Parathyroid adenoma (tissue), 2 donors: ENCODE measurements around the gene BTG3.

Source experiments
- H2AFZ ChIP-seq: fragments of 300-600 bp; sonication (generic); one replicate; pipeline ENCODE4 v1.7.0; 2017; ENCODE audit warnings: antibody characterized with exemption, mild to moderate bottlenecking
- H3K27ac ChIP-seq: fragments of 300-600 bp; sonication (generic); one replicate; pipeline ENCODE4 v1.7.0; 2017
- H3K27me3 ChIP-seq: fragments of 300-600 bp; sonication (generic); one replicate; pipeline ENCODE4 v1.7.0; 2017; ENCODE audit warnings: low read length; ENCODE audit not compliant: control insufficient read depth, insufficient read depth
- H3K36me3 ChIP-seq: fragments of 300-600 bp; sonication (generic); one replicate; pipeline ENCODE4 v1.7.0; 2017; ENCODE audit warnings: low read length; ENCODE audit not compliant: control insufficient read depth, insufficient read depth
- H3K4me1 ChIP-seq: fragments of 300-600 bp; sonication (generic); one replicate; pipeline ENCODE4 v1.7.0; 2017; ENCODE audit warnings: control low read depth
- H3K4me2 ChIP-seq: fragments of 300-600 bp; sonication (generic); one replicate; pipeline ENCODE4 v1.7.0; 2017; ENCODE audit warnings: low read length
- H3K4me3 ChIP-seq: fragments of 300-600 bp; sonication (generic); one replicate; pipeline ENCODE4 v1.7.0; 2017; ENCODE audit warnings: low read depth, low read length
- H3K79me2 ChIP-seq: fragments of 300-600 bp; sonication (generic); one replicate; pipeline ENCODE4 v1.7.0; 2017; ENCODE audit warnings: control low read depth
- H3K9ac ChIP-seq: fragments of 300-600 bp; sonication (generic); one replicate; pipeline ENCODE4 v1.7.0; 2017; ENCODE audit warnings: mild to moderate bottlenecking
- H3K9me3 ChIP-seq: fragments of 300-600 bp; sonication (generic); one replicate; pipeline ENCODE4 v1.7.0; 2017; ENCODE audit warnings: low read length; ENCODE audit not compliant: control insufficient read depth
- TF ChIP-seq, protein P1 (sequence below): fragments of 300-600 bp; sonication (generic); IDR thresholded peaks from one replicate; pipeline ENCODE4 v1.7.0; 2017; ENCODE audit warnings: antibody characterized with exemption, mild to moderate bottlenecking
- donor health status: primary hyperparathyroidism.

BTG3 gene

DNA sequence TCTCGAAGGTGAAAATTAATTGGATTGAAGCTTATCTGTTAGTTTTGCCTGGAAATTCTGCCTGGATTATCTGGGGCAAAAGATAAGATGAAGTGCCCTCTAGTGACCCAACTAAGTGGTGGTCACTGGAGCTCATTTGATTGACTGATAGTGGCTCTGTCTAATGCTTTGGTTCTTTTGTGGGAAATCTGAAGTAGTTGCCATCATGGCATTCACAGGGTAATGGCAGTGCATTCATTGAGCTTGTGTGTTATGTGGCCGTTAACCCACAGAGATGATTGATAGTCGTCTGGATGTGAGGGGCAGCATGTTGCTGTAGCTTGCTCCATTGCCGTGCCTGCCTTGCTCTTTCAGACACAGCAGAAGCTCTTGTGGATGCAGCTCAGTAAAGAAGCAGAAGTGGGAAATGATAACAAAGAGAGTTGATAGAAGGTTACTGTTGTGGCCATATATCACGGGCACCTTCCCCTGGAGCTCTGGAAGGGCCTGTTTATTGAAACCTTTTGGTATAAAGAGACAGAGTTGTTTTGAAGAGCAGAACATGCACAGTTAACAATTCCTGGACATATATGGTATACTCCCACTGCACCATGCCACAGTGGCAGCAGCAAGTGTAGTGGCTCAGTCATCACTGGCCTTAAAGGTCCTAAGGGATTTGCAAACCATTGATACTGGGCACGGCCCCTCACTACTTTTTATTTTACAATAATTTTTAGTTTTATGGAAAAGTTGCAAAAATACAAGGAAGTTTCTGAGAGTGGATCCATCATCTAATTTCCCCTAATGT, 57.8 kb downstream of the BTG3 start:
- Histone ChIP-seq H3K9ac (no peak overlapping the region), H3K27me3 (no peaks in the 10 kb centered on the region)
- TF ChIP-seq, protein P1, sequence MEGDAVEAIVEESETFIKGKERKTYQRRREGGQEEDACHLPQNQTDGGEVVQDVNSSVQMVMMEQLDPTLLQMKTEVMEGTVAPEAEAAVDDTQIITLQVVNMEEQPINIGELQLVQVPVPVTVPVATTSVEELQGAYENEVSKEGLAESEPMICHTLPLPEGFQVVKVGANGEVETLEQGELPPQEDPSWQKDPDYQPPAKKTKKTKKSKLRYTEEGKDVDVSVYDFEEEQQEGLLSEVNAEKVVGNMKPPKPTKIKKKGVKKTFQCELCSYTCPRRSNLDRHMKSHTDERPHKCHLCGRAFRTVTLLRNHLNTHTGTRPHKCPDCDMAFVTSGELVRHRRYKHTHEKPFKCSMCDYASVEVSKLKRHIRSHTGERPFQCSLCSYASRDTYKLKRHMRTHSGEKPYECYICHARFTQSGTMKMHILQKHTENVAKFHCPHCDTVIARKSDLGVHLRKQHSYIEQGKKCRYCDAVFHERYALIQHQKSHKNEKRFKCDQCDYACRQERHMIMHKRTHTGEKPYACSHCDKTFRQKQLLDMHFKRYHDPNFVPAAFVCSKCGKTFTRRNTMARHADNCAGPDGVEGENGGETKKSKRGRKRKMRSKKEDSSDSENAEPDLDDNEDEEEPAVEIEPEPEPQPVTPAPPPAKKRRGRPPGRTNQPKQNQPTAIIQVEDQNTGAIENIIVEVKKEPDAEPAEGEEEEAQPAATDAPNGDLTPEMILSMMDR = peak; percentile 20

DNA sequence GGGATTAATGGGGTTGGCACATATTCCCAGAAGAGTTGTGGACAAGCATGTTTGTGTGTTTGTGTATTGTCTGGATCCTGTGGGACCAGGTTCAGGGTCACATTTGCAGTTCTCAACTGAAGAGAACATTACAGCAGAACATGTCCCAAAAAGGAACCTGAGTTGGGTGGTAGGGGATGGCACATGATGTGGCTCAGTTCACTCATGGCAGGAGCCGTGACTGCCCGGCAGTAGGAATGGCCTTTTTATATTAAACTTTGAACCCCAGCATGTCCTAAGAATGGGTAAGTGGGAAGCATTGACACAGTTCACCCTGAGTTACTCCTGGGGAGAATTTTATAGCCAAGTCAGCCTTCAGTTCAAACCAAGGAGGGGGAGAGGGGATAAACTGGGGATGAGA, 58.6 kb downstream of the BTG3 start:
- Histone ChIP-seq H3K27ac (no peak overlapping the region), H3K4me2 (no peak overlapping the region), H2AFZ (no peak overlapping the region), H3K4me1 (no peaks in the 10 kb centered on the region), H3K79me2 (no peaks in the 10 kb centered on the region), H3K9me3 (no peaks in the 10 kb centered on the region), H3K9ac (no peak overlapping the region), H3K27me3 (no peaks in the 10 kb centered on the region), H3K36me3 (no peaks in the 10 kb centered on the region), H3K4me3 (no peak overlapping the region)
- TF ChIP-seq, protein P1 = no peak

More for the DNA sequence above, 57.8 kb downstream of the BTG3 start:
- H2AFZ ChIP-seq = no peak overlapping the region
- H3K36me3 ChIP-seq = no peaks in the 10 kb centered on the region
- H3K27ac ChIP-seq = no peak overlapping the region
- H3K4me1 ChIP-seq = no peaks in the 10 kb centered on the region
- H3K9me3 ChIP-seq = no peaks in the 10 kb centered on the region
- no peak overlapping the region for H3K4me3 ChIP-seq
- H3K4me2 ChIP-seq = no peak overlapping the region
- no peaks in the 10 kb centered on the region for H3K79me2 ChIP-seq

DNA sequence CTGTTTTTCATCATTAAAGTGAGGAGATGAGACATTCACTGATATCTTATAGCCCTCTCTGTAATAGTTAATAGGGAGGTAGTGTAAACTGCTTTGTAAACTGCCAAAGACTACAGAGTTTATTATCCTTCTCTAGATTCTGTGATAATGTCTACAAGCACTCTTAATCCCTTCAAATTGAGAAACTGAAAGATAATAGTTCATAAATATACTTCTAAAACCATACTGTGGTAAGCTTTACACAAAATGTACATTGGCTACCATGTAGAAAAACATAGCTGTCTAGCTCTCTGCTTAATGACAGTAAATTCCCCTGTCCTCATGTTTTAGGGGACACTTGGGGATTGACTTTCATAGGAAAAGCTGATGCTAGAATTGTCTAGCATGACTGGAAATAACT, 60.3 kb downstream of the BTG3 start:
- TF ChIP-seq, protein P1 = no peak
- H3K27ac ChIP-seq = no peak overlapping the region
- no peaks in the 10 kb centered on the region for H3K79me2 ChIP-seq
- H3K9ac ChIP-seq = no peak overlapping the region
- H2AFZ ChIP-seq = no peak overlapping the region
- H3K4me3 ChIP-seq = no peak overlapping the region
- H3K27me3 ChIP-seq = no peaks in the 10 kb centered on the region
- no peaks in the 10 kb centered on the region for H3K9me3 ChIP-seq
- H3K36me3 ChIP-seq = no peaks in the 10 kb centered on the region
- no peak overlapping the region for H3K4me2 ChIP-seq
- no peaks in the 10 kb centered on the region for H3K4me1 ChIP-seq

DNA sequence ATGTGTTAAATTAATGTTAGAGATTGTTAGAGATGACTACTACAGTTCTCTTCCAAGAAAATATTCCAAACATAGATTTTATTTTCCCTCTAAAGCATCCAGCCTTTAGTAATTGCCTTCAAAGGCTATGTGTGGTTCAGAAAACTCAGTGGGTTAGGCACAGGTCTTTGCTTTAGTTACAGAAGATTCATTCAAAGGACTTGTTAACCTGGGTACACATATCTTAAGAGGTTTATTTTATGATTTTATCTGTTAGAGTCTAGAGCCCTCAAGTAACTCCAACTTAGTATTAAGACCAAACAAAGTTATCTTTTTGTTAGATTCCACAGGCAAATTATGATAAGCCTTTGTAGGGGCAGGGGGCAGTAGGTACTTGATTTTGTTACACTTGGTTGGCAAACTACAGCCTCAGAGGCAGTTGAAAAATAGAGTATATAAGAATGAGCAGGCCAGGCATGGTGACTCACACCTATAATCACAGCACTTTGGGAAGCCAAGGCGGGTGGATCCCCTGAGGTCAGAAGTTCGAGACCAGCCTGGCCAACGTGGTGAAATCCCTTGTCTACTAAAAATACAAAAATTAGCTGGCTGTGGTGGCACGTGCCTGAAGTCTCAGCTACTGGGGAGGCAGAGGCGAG, 61.9 kb downstream of the BTG3 start:
- H3K79me2 ChIP-seq = no peaks in the 10 kb centered on the region

More for the DNA sequence above, 61.9 kb downstream of the BTG3 start:
- Histone ChIP-seq H3K4me1 (no peaks in the 10 kb centered on the region), H3K4me3 (no peak overlapping the region), H3K36me3 (no peaks in the 10 kb centered on the region), H3K9me3 (no peaks in the 10 kb centered on the region), H3K27me3 (no peaks in the 10 kb centered on the region), H3K9ac (no peak overlapping the region), H3K27ac (no peak overlapping the region), H3K4me2 (no peak overlapping the region), H2AFZ (no peak overlapping the region)
- TF ChIP-seq, protein P1 = no peak
